ENCODE results near the gene TMEM63A. TPM values are rescaled to one million over a fixed set of nuclear protein-coding genes. Genes with fewer than 3 reads are reported as not detected.
A peak's percentile ranks its signal among the peaks of the same experiment; 100 is the strongest.

TMEM63A gene
- total and polyA plus RNA-seq, 2 of the 13 experiments (the other 11 are each of a cell fraction or from before 2014, with no cell fraction given) = 23.9 to 53.3 TPM

GRCh38 chr1:225891229-225891972 lies 9.2 kb upstream of the TMEM63A start (continued):
- TF ChIP-seq BATF2 (CRISPR knock-in tag; IDR thresholded peaks at IDR 0.05) (no peak), AKAP8 (CRISPR knock-in tag; IDR thresholded peaks at IDR 0.05) (no peak), FOXP1 (IDR thresholded peaks at IDR 0.05) (no peak), FOXP1 (CRISPR knock-in tag; IDR thresholded peaks at IDR 0.05) (peak; percentile 67), SIN3A (IDR thresholded peaks at IDR 0.05; ENCODE audit: borderline replicate concordance, low read depth, low read length) (no peak), SMAD9 (CRISPR knock-in tag; IDR thresholded peaks at IDR 0.05) (no peak), KIAA2018 (CRISPR knock-in tag; IDR thresholded peaks at IDR 0.05; ENCODE audit: borderline replicate concordance) (no peak), ZMAT5 (CRISPR knock-in tag; IDR thresholded peaks at IDR 0.05; ENCODE audit: borderline replicate concordance, low read depth) (no peak), ZNF574 (CRISPR knock-in tag; IDR thresholded peaks at IDR 0.05) (no peak), CENPT (CRISPR knock-in tag; IDR thresholded peaks at IDR 0.05; ENCODE audit: low read depth) (no peak), CSRNP2 (CRISPR knock-in tag; conservative IDR thresholded peaks at IDR 0.05; ENCODE audit: low read depth) (no peak), ZNF841 (CRISPR knock-in tag; IDR thresholded peaks at IDR 0.05; ENCODE audit: borderline replicate concordance) (no peak), DMAP1 (CRISPR knock-in tag; IDR thresholded peaks at IDR 0.05) (no peak), ZNF562 (CRISPR knock-in tag; IDR thresholded peaks at IDR 0.05; ENCODE audit: borderline replicate concordance) (no peak), TBX2 (CRISPR knock-in tag; IDR thresholded peaks at IDR 0.05; ENCODE audit: borderline replicate concordance) (peak; percentile 42; the same call in 1 of the 2 replicates), ZNF589 (CRISPR knock-in tag; conservative IDR thresholded peaks at IDR 0.05) (no peak)

All from HepG2 (cell line).